GM23248 (cell line): Measurements from ENCODE around the gene SEC22A. TPM values are rescaled to one million over a fixed set of nuclear protein-coding genes. Genes with fewer than 3 reads are reported as not detected.

Experiments used
- DNase-seq: peaks from one replicate; pipeline ENCODE4 v3.0.0-alpha.2; 2015
- H2AFZ ChIP-seq: fragments of 200-600 bp; sonication (generic); 2 replicates; pipeline ENCODE4 v1.6.1; 2016; ENCODE audit warnings: antibody characterized with exemption
- H3F3A ChIP-seq: fragments of 200-600 bp; sonication (generic); 2 replicates; pipeline ENCODE4 v1.6.1; 2016; ENCODE audit warnings: mild to moderate bottlenecking, antibody characterized with exemption, mixed run types; ENCODE audit not compliant: insufficient read depth
- H3K27ac ChIP-seq: fragments of 200-600 bp; sonication (generic); 2 replicates; pipeline ENCODE4 v1.5.1; 2016; ENCODE audit warnings: mild to moderate bottlenecking
- H3K27me3 ChIP-seq: fragments of 200-600 bp; sonication (generic); replicated peaks from 2 replicates; pipeline ENCODE4 v1.6.1; 2016; ENCODE audit warnings: mild to moderate bottlenecking; ENCODE audit not compliant: insufficient read depth
- H3K36me3 ChIP-seq: fragments of 200-600 bp; sonication (generic); 2 replicates; pipeline ENCODE4 v1.6.1; 2016; ENCODE audit warnings: low read depth, mild to moderate bottlenecking
- H3K4me1 ChIP-seq: fragments of 200-600 bp; sonication (generic); 2 replicates; pipeline ENCODE4 v1.6.1; 2016; ENCODE audit warnings: mild to moderate bottlenecking; ENCODE audit not compliant: insufficient read depth
- H3K4me2 ChIP-seq: fragments of 200-600 bp; sonication (generic); one replicate; pipeline ENCODE4 v1.6.1; 2016; ENCODE audit warnings: mild to moderate bottlenecking; ENCODE audit not compliant: unreplicated experiment
- H3K4me3 ChIP-seq: fragments of 200-600 bp; sonication (generic); 2 replicates; pipeline ENCODE4 v1.5.1; 2016; ENCODE audit warnings: mild to moderate bottlenecking
- H3K79me2 ChIP-seq: fragments of 200-600 bp; sonication (generic); 2 replicates; pipeline ENCODE4 v1.6.1; 2016; ENCODE audit warnings: mild to moderate bottlenecking; ENCODE audit not compliant: insufficient read depth
- H3K9ac ChIP-seq: fragments of 200-600 bp; sonication (generic); 2 replicates; pipeline ENCODE4 v1.6.1; 2016; ENCODE audit warnings: mild to moderate bottlenecking
- H3K9me2 ChIP-seq: fragments of 200-600 bp; sonication (generic); 2 replicates; pipeline ENCODE4 v1.6.1; 2016; ENCODE audit warnings: mixed run types, mild to moderate bottlenecking, moderate library complexity; ENCODE audit not compliant: insufficient read depth
- H3K9me3 ChIP-seq: fragments of 200-600 bp; sonication (generic); one replicate; pipeline ENCODE4 v1.6.1; 2017; ENCODE audit warnings: low read depth
- H4K20me1 ChIP-seq: fragments of 200-600 bp; sonication (generic); 2 replicates; pipeline ENCODE4 v1.6.0; 2016; ENCODE audit not compliant: insufficient read depth
- EZH2 ChIP-seq: fragments of 200-600 bp; sonication (generic); IDR thresholded peaks from 2 replicates; pipeline ENCODE4 v1.6.1; 2018; ENCODE audit warnings: antibody characterized with exemption, mild to moderate bottlenecking; ENCODE audit not compliant: insufficient read depth, poor library complexity, severe bottlenecking
- EZH2phosphoT487 ChIP-seq: fragments of 200-600 bp; sonication (generic); IDR thresholded peaks from 2 replicates; pipeline ENCODE4 v1.6.1; 2018; ENCODE audit warnings: antibody characterized with exemption, moderate library complexity, mild to moderate bottlenecking, low read depth; ENCODE audit not compliant: insufficient read depth
- WGBS, 2 experiments: methylation state at CpG; one replicate each; pipeline ENCODE4 v1.1.6; 2015 to 2017; ENCODE audit warnings: low lambda C conversion rate in 2 of 2, low coverage in 1 of 2; ENCODE audit errors: missing lambda C conversion rate in 2 of 2; 5-methylcytosine and 5-hydroxymethylcytosine counted together
- in situ Hi-C: fragments of 300-500 bp; cut with MboI; formaldehyde crosslinking; loops from 2 replicates; pipeline ENCODE4 v1.15.0; 2020
- polyA plus RNA-seq: library from polyadenylated mRNA; unstranded; fragments of >200 nt; fragmentation: Nextera tagmentation; extraction: Ambion mirVana; gene quantifications from 2 replicates; pipeline ENCODE4 v1.2.1, GENCODE V29; 2016
- total RNA-seq: library from RNA; depleted of rRNA; stranded (reverse); fragments of >200 nt; shearing (Covaris generic); gene quantifications from 2 replicates; pipeline ENCODE4 v1.2.3, GENCODE V29; 2014

SEC22A gene
- total and polyA plus RNA-seq, 2 experiments from 2014 or later = 35.1 to 44.5 TPM

DNA sequence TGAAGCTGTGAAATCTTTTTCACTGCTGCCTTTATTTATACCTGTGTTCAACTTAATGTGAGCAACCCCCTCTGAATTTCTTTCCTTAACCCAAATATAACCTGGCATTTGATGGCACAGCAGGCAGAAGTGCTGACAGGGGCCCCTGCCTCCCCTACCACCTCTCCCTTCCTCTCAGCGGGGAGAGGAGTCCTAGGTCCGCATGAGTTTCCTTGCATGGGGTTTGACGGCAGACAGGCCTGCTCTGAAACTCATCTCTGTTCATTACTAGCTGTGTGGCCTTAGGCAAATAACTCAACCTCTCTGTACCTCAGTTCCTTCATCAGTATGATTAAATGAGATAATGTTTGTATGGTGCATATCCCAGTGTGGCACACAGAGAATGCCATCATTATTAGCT lies 79.7 kb downstream of the SEC22A start:
- Histone ChIP-seq H3K27me3 (no peaks in the 10 kb centered on the region), H3K9ac (no peak overlapping the region), H3F3A (no peaks in the 10 kb centered on the region), H3K9me3 (no peaks in the 10 kb centered on the region), H3K4me3 (no peak overlapping the region), H3K9me2 (no peaks in the 10 kb centered on the region), H4K20me1 (no peaks in the 10 kb centered on the region), H3K79me2 (no peaks in the 10 kb centered on the region), H3K27ac (no peak overlapping the region), H2AFZ (no peak overlapping the region), H3K4me1 (no peaks in the 10 kb centered on the region), H3K36me3 (no peaks in the 10 kb centered on the region), H3K4me2 (no peak overlapping the region)
- no peak for DNase-seq
- 56 to 62% methylated on average over 3 of the region's 3 CpGs for WGBS, 2 experiments
- in situ Hi-C loops = no loop called here
- TF ChIP-seq EZH2 = no peak
- no peak for TF ChIP-seq EZH2phosphoT487

DNA sequence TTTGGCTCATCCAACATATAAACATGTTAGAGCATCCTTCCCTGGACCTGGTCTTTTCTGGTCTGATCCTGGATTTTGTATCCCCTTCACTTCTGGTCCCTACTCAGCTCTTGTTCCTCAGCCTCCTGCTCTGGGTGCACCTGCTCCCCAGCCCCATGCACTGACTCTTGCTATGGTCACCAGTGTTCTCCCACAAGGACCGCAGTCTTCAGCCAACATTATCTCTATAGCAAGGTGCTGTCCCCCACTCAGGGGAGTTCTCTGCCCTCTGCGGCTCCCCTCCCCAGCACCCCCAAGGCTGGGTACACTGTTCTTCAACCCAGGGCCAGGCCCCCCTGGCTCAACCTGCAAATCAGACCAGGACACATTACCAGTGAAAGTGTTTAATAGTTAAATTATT lies 80.2 kb downstream of the SEC22A start:
- H3K9me3 ChIP-seq = no peaks in the 10 kb centered on the region
- no peaks in the 10 kb centered on the region for H3K36me3 ChIP-seq
- no peak for DNase-seq
- H3K79me2 ChIP-seq = no peaks in the 10 kb centered on the region
- TF ChIP-seq EZH2 (no peak), EZH2phosphoT487 (no peak)
- no peaks in the 10 kb centered on the region for H4K20me1 ChIP-seq
- no peaks in the 10 kb centered on the region for H3K27me3 ChIP-seq
- no peaks in the 10 kb centered on the region for H3K9me2 ChIP-seq
- H3K4me3 ChIP-seq = no peak overlapping the region
- no peak overlapping the region for H3K9ac ChIP-seq
- no peak overlapping the region for H3K4me2 ChIP-seq
- H3F3A ChIP-seq = no peaks in the 10 kb centered on the region
- no peaks in the 10 kb centered on the region for H3K4me1 ChIP-seq
- in situ Hi-C loops = no loop called here
- H3K27ac ChIP-seq = no peak overlapping the region
- no peak overlapping the region for H2AFZ ChIP-seq
- WGBS, 2 experiments = 96 to 98% methylated on average over 2 of the region's 2 CpGs

DNA sequence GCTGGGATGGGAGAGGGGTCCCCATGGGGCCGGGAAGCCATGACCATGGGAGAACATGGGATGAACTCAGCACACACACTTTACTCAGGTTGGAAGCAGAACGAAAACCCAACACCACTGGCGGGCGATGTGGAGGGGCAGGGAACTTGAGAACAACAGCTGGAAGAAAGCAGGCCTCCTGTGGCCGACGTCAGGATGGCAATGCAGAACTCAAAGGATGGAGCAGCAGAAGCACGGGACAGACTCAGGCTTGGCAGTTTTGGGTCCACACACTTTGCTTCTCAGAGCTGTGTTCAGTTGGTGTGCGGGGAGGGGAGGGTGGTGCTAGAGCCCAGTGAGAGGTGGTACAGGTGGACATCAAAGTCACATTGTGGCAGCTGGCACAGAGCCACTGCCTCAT lies 80.7 kb downstream of the SEC22A start:
- H3K79me2 ChIP-seq = no peaks in the 10 kb centered on the region
- no peaks in the 10 kb centered on the region for H4K20me1 ChIP-seq
- no peaks in the 10 kb centered on the region for H3K36me3 ChIP-seq
- no peak overlapping the region for H3K4me2 ChIP-seq
- no peaks in the 10 kb centered on the region for H3F3A ChIP-seq
- H3K4me1 ChIP-seq = no peaks in the 10 kb centered on the region
- no peak overlapping the region for H3K9ac ChIP-seq
- in situ Hi-C loops = no loop called here
- DNase-seq = no peak
- no peak for TF ChIP-seq EZH2phosphoT487
- TF ChIP-seq EZH2 = no peak
- no peak overlapping the region for H3K27ac ChIP-seq
- H2AFZ ChIP-seq = no peak overlapping the region
- H3K4me3 ChIP-seq = no peak overlapping the region
- no peaks in the 10 kb centered on the region for H3K27me3 ChIP-seq
- WGBS, 2 experiments = 79 to 80% methylated on average over 8 of the region's 8 CpGs
- H3K9me3 ChIP-seq = no peaks in the 10 kb centered on the region
- no peaks in the 10 kb centered on the region for H3K9me2 ChIP-seq

DNA sequence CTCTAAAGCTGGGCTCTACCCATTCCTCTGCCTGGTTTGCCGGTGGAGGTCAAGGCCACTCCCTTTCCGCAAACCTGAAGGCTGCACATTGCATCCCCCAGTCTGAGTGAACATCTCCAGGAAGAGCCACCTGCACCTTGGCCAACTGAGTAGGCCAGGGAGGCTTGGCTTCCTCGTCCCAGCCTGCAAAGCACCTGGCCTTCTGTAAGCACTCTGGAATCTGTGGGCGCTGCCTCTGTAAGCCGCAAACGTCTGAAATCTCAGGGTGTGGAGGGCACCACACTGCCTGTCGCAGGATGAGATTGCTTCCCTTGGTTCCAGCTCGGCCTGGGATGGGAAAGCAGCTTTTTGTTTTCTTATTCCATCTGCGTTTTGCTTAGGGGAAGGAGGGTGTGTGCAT lies 81.3 kb downstream of the SEC22A start:
- H4K20me1 ChIP-seq = no peaks in the 10 kb centered on the region
- H3K9ac ChIP-seq = no peak overlapping the region
- in situ Hi-C loops = no loop called here
- H3K27ac ChIP-seq = no peak overlapping the region
- H3K9me3 ChIP-seq = no peaks in the 10 kb centered on the region
- H2AFZ ChIP-seq = no peak overlapping the region
- H3K36me3 ChIP-seq = no peaks in the 10 kb centered on the region
- no peak overlapping the region for H3K4me2 ChIP-seq
- WGBS, 2 experiments = 80% methylated on average over 9 of the region's 9 CpGs
- TF ChIP-seq EZH2phosphoT487 = no peak
- no peak for TF ChIP-seq EZH2
- H3F3A ChIP-seq = no peaks in the 10 kb centered on the region
- no peaks in the 10 kb centered on the region for H3K9me2 ChIP-seq
- no peak overlapping the region for H3K4me3 ChIP-seq
- no peaks in the 10 kb centered on the region for H3K4me1 ChIP-seq
- no peaks in the 10 kb centered on the region for H3K79me2 ChIP-seq
- no peaks in the 10 kb centered on the region for H3K27me3 ChIP-seq
- DNase-seq = no peak

DNA sequence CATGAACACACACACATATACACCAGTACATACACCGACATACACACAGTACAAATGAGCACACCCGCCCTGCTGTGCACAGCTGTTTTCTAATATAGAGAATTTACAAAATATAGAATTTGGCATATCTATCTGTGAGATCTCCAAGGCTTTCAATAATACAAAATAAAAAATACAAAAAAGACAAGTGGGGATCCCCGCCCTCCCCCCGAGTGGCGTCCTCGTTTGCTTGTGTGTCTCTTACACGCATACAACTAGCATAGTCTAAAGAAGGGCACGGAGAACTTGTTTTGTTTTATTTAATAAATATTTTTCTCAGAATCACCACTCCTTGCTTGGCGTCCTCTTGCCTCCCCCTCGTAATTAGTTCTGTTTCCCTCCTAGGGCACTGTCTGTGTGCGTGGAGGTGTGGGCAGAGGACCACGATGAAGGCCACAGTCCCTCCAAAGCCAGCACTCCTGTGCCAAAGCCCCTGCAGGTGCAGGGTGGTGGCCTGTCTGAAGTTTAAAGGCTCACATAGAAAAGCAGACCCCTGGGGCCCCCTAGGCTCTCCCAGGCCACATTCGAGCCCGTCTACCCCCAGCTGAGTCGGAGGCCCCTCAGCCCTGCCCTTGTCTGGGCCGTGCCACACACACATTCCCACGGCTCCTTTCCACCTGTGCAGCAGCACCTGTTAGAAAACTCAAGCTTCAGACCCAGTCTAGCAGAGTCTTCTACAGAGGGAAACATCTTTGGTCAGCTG lies 82.1 kb downstream of the SEC22A start:
- Histone ChIP-seq H4K20me1 (no peaks in the 10 kb centered on the region), H3K4me1 (no peaks in the 10 kb centered on the region), H3K9me3 (no peaks in the 10 kb centered on the region), H3K79me2 (no peaks in the 10 kb centered on the region), H2AFZ (no peak overlapping the region), H3K36me3 (no peaks in the 10 kb centered on the region), H3K9me2 (no peaks in the 10 kb centered on the region), H3K27ac (no peak overlapping the region), H3K9ac (no peak overlapping the region), H3F3A (no peaks in the 10 kb centered on the region), H3K4me3 (no peak overlapping the region), H3K27me3 (no peaks in the 10 kb centered on the region), H3K4me2 (no peak overlapping the region)
- DNase-seq = no peak
- no peak for TF ChIP-seq EZH2
- WGBS, 2 experiments = 83 to 84% methylated on average over 17 of the region's 17 CpGs
- in situ Hi-C loops = no loop called here
